Gastrocnemius medialis (tissue), 4 donors: Measurements from ENCODE around the gene LPO. TPM values are rescaled to one million over a fixed set of nuclear protein-coding genes. Genes with fewer than 3 reads are reported as not detected.

ENCODE experiments used
- ATAC-seq, 2 donors: fragments of 150-250 bp; one replicate each; pipeline ENCODE4 v1.9.1; 2016
- DNase-seq, 2 donors: peaks; one replicate each; pipeline ENCODE4 v3.0.0-alpha.2; 2019
- H3K27ac ChIP-seq, 4 donors: fragments of 200-600 bp; sonication (generic); 1 replicate in 1 of 4; 2 replicates in 3 of 4; pipeline ENCODE4 v1.5.1; 2016 to 2018; ENCODE audit warnings: mild to moderate bottlenecking in 2 of 4, moderate library complexity in 1 of 4
- H3K27me3 ChIP-seq, 3 donors: fragments of 200-600 bp; sonication (generic) in 2 of 3; 1 replicate in 1 of 3; 2 replicates in 2 of 3; pipeline versions ENCODE4 v1.5.1 to v1.6.0; 2016 to 2019; ENCODE audit warnings: mild to moderate bottlenecking in 1 of 3, moderate library complexity in 1 of 3
- H3K36me3 ChIP-seq, 2 donors: fragments of 200-600 bp; sonication (generic) in 1 of 2; one replicate each; pipeline ENCODE4 v1.5.1; 2017 to 2018
- H3K4me1 ChIP-seq, 2 donors: fragments of 200-600 bp; sonication (generic) in 1 of 2; one replicate each; pipeline ENCODE4 v1.5.1; 2016 to 2017; ENCODE audit warnings: mild to moderate bottlenecking in 2 of 2
- H3K4me3 ChIP-seq, 4 donors: fragments of 200-600 bp; sonication (generic) in 3 of 4; 1 replicate in 1 of 4; 2 replicates in 3 of 4; pipeline ENCODE4 v1.5.1; 2016 to 2019; ENCODE audit warnings: mild to moderate bottlenecking in 2 of 4
- H3K9me3 ChIP-seq, 3 donors: fragments of 200-600 bp; sonication (generic) in 2 of 3; 1 replicate in 1 of 3; 2 replicates in 2 of 3; pipeline ENCODE4 v1.5.1; 2016 to 2019
- POLR2A ChIP-seq, 2 donors: fragments of 450-650 bp; IDR thresholded peaks; one replicate each; pipeline ENCODE4 v1.6.1; 2017; ENCODE audit warnings: antibody characterized with exemption in 2 of 2, mild to moderate bottlenecking in 2 of 2, moderate library complexity in 2 of 2
- in situ Hi-C, 4 donors: fragments of 200-750 bp; cut with MboI; loops; one replicate each; pipeline versions ENCODE4 v1.15.0 to v1.8.0; 2017; ENCODE audit warnings: low sequenced_read_pairs in 4 of 4
- intact Hi-C: fragments of 100-400 bp; cut with DNase I; formaldehyde crosslinking; loops from one replicate; pipeline ENCODE4 v1.15.1; 2023; ENCODE audit warnings: low total_unique reads
- total RNA-seq, 4 donors: library from RNA; depleted of rRNA; stranded (reverse); fragments of >200 nt; gene quantifications; one replicate each; pipeline versions ENCODE4 v1.1.0 to v1.2.3, GENCODE V29; 2016
- TF ChIP-seq, protein P1 (sequence below), 5 experiments: fragments of 450-650 bp in 3 of 5; fragments of 200-600 bp in 2 of 5; sonication (generic) in 2 of 5; IDR thresholded peaks in 4 of 5; conservative IDR thresholded peaks in 1 of 5; 1 replicate in 4 of 5; 2 replicates in 1 of 5; pipeline ENCODE4 v1.5.1; 2016 to 2019; ENCODE audit warnings: antibody characterized with exemption in 5 of 5, mild to moderate bottlenecking in 3 of 5, moderate library complexity in 3 of 5

The LPO gene
- total RNA-seq, 4 donors from 2014 or later, result not detected

DNA sequence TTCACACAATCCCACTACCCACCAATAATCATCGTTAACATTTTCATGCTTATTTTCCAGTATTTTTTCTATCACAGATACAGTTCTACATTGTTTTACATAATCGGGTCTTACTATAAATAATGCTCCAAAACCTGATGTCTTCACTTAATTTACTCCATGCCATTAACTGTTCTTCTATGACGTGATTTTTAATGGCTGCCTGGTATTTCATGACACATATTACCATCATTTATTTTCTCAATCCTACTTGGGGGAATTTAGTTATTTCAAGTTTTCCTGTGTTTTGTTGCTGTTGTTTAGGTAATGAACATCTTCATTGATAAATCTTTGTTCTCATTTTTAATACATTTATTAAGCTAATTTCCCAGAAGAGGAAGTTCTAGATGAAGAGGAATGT is 14.7 kb downstream of the LPO start:
- no peak for DNase-seq
- in situ Hi-C loops (no loop called here), intact Hi-C loops (no loop called here)

DNA sequence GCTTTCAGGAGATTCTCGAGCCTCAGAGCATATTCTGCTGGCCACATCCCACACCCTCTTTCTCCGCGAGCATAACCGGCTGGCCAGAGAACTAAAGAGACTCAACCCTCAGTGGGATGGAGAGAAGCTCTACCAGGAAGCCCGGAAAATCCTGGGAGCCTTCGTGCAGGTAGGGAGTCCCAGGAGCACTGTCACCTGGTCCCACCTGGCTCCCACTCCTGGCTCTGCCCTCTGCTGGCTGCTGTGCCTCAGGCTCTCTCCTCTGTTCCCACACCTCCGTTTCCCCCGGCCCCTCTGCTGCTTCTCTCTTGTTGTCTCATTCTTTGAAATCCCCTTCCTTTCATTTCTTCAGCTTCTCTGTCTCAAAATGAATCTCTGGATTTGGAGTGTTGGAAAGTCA is 16.4 kb downstream of the LPO start:
- no peak overlapping the region for H3K4me3 ChIP-seq
- H3K36me3 ChIP-seq, result no peaks in the 10 kb centered on the region
- intact Hi-C loops (no loop called here), in situ Hi-C loops (no loop called here)
- TF ChIP-seq, protein P1, sequence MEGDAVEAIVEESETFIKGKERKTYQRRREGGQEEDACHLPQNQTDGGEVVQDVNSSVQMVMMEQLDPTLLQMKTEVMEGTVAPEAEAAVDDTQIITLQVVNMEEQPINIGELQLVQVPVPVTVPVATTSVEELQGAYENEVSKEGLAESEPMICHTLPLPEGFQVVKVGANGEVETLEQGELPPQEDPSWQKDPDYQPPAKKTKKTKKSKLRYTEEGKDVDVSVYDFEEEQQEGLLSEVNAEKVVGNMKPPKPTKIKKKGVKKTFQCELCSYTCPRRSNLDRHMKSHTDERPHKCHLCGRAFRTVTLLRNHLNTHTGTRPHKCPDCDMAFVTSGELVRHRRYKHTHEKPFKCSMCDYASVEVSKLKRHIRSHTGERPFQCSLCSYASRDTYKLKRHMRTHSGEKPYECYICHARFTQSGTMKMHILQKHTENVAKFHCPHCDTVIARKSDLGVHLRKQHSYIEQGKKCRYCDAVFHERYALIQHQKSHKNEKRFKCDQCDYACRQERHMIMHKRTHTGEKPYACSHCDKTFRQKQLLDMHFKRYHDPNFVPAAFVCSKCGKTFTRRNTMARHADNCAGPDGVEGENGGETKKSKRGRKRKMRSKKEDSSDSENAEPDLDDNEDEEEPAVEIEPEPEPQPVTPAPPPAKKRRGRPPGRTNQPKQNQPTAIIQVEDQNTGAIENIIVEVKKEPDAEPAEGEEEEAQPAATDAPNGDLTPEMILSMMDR (IDR thresholded peaks at IDR 0.05 in 4 of 5, conservative IDR thresholded peaks at IDR 0.05 in 1 of 5), result no peak
- TF ChIP-seq POLR2A (IDR thresholded peaks at IDR 0.05), result no peak
- no peak overlapping the region for H3K27ac ChIP-seq
- no peak for ATAC-seq
- H3K9me3 ChIP-seq, result no peaks in the 10 kb centered on the region
- H3K27me3 ChIP-seq, result peaks cover 4 to 11% (median 7%) of the 10 kb centered on the region in 3 donors
- no peak for DNase-seq
- H3K4me1 ChIP-seq, result peaks cover 0 to 2% of the 10 kb centered on the region in 2 donors

More for the DNA sequence above, 14.7 kb downstream of the LPO start:
- ATAC-seq, result no peak
- Histone ChIP-seq H3K36me3 (no peaks in the 10 kb centered on the region), H3K27me3 (peaks cover 11 to 18% (median 14%) of the 10 kb centered on the region in 3 donors), H3K4me1 (peaks cover 0 to 10% of the 10 kb centered on the region in 2 donors), H3K9me3 (no peaks in the 10 kb centered on the region), H3K27ac (no peak overlapping the region), H3K4me3 (no peak overlapping the region)
- TF ChIP-seq, protein P1 (IDR thresholded peaks at IDR 0.05 in 4 of 5, conservative IDR thresholded peaks at IDR 0.05 in 1 of 5), result no peak
- no peak for TF ChIP-seq POLR2A (IDR thresholded peaks at IDR 0.05)

DNA sequence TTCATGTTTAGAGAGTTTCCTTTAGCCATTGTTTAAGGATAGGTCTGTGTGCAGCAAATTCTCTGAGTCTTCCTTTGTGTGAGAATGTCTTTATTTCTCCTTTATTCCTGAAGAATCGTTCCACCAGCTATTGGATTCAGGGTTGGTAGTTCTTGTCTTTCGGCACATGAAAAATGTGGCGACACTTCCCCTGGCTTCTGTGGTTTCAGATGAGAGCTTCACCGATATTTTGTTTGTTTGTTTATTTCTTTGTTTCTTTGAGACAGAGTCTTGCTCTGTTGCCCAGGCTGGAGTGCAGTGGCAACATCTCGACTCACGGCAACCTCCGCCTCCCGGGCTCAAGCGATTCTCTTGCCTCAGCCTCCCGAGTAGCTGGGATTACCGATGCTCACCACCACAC is 23.8 kb downstream of the LPO start:
- Histone ChIP-seq H3K27me3 (peaks cover 13 to 17% (median 15%) of the 10 kb centered on the region in 3 donors), H3K27ac (no peak overlapping the region), H3K9me3 (no peaks in the 10 kb centered on the region), H3K36me3 (no peaks in the 10 kb centered on the region), H3K4me3 (no peak overlapping the region), H3K4me1 (no peaks in the 10 kb centered on the region)
- ATAC-seq, result no peak
- intact Hi-C loops, result no loop called here
- DNase-seq, result no peak
- TF ChIP-seq, protein P1 (IDR thresholded peaks at IDR 0.05 in 4 of 5, conservative IDR thresholded peaks at IDR 0.05 in 1 of 5), result no peak
- in situ Hi-C loops, result loop anchor here in 1 of 4 donors (10.0 kb wide), 1 partner anchor 57 kb away; no protein-coding TSS in a partner anchor

DNA sequence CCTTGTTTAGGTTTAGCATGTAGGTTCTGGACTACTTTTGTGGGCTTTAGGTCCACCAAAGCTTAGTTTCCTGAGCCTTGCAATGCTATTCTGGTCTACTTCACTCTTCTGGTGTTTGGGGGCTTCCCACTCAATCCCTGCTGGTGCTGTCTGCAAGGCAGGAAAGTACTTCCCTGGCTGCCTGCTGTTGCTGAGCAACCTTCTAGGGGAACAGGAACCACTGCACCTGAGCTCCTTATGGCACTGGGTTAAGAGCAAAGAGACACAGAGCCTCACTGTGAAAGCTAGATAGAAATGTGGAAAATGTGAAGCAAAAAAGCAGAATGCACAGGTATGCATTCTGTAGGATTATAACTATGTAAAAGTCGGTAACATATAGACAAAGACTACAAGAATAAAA is 25.4 kb downstream of the LPO start:
- H3K27me3 ChIP-seq, result peaks cover 13 to 15% (median 14%) of the 10 kb centered on the region in 3 donors
- ATAC-seq, result no peak
- in situ Hi-C loops, result loop anchor here in 1 of 4 donors (10.0 kb wide), 1 partner anchor 59 kb away; no protein-coding TSS in a partner anchor

More for the DNA sequence above, 25.4 kb downstream of the LPO start:
- intact Hi-C loops, result no loop called here
- no peaks in the 10 kb centered on the region for H3K36me3 ChIP-seq
- H3K4me3 ChIP-seq, result no peak overlapping the region
- no peak for DNase-seq
- H3K4me1 ChIP-seq, result no peaks in the 10 kb centered on the region
- H3K9me3 ChIP-seq, result no peaks in the 10 kb centered on the region
- no peak overlapping the region for H3K27ac ChIP-seq
- TF ChIP-seq, protein P1 (IDR thresholded peaks at IDR 0.05 in 4 of 5, conservative IDR thresholded peaks at IDR 0.05 in 1 of 5), result no peak
- TF ChIP-seq POLR2A (IDR thresholded peaks at IDR 0.05), result no peak
